VCaP (cell line): ENCODE data around the gene CLDN7.

Source experiments
- H3K27ac ChIP-seq: fragments of 450-650 bp; 2 replicates; pipeline ENCODE4 v1.5.1; 2017
- CTCF ChIP-seq: fragments of 450-650 bp; conservative IDR thresholded peaks from 2 replicates; pipeline ENCODE4 v1.5.1; 2017; ENCODE audit warnings: mild to moderate bottlenecking, moderate library complexity

CLDN7 gene

DNA sequence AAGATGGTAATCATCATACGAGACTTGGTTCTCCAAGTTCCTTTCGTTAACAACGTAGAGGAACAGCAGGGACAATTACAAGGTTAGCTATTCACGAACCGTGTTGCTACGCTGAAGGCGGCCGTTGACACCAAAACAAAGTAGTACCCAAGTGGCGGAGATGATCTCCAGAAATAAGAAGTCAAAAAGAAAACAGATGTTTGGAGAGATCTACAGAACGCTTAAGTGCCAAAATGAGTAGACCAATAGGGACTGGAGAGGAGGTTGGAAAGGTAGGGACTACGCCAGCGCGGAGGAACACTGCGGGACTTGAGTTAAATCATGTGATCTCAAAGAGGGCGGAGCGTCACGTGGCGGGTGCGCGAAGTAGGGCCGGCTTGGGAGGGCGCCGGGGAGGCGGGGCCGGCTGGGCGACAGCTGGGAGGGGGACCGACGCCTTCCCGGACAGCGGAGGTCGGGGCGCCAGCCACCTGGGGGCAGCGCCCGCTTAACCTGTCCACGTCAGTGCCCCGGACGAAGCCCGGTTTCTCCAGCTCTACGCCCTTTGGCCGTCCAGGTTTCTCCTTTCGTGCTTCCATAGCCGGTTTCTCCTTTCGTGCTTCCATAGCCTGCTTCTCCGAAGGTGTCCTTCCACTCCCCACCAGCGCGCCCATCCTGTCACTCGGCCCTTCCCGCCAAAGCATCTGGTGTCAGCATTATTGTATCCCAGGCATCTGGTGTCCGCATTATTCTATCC lies 19.4 kb downstream of the CLDN7 start:
- peak overlapping the region; percentile 92 for H3K27ac ChIP-seq
- TF ChIP-seq CTCF = no peak

DNA sequence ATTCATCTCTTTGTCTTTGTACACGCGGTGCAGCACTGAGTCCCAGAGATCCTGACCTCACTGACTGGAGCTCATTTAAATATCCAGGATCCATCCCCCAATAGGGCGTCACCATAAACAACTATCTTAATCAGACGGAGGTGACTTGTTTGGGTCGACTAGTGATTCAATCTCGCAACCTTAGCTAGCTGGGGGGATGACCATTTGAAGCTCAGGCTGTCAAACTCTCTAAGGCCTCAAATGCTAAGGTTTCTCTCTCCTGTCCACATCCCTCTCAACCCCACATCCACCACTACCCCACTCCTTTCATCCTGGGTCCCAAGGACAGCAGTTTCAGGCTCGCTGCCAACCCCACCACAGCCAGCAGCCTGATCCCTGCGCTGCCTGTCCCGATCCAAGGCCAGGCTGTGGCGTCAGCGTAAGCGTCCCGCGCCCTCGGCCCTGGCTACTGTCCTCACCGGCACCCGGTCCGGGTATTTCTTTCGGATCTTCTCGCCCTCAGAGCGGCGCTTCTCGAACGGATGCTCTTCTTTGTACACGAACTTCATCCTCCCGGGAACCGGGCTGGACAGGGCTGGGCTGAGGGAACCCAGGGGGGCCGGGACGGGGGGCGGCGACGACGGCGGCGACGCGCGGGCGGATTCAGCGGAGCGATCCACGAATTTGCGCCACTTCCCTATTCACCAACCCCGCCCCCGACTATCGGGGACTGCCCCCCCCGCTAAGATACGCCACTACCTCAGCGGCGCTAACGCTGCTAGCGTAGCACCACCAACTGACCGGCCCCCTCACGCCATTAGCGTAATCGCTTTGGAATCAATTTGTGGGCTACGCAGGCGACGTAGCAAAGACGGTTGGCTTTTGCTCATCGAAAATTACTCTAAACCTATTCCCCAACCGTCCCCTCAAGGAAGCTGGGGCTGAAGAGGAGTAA lies 20.2 kb downstream of the CLDN7 start, which contains the start of gene GABARAP:
Gene GABARAP, minus strand, starts transcription at position 667 of the 934 bp plus-strand sequence. Its CDS starts 119 bp downstream, at position 548.
- peak within 1 kb of the TSS; percentile 92 for H3K27ac ChIP-seq
- TF ChIP-seq CTCF = no peak

- peak overlapping the region; percentile 92 for H3K27ac ChIP-seq
- TF ChIP-seq CTCF = no peak
Measured at GRCh38 chr17:7241090-7241733, 21.1 kb downstream of the CLDN7 start.

DNA sequence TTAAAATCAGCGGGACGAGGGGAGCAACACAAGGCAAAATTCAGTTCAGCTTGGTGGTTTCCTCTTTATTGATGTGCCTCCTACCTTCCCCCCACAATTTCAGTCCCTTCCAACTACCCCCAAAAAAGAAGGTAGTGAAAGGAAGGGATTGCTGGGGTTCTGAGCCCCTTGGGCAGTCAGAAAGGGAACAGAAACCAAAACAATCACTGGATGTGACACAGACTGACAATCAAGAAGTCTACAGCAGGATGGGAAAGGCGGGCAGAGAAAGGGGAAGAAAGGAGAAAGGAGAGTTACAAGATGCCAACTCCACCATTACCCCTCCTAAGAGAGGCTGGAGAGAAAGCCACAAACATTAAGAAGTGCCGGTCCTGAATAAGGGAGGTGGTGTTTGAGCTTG lies 21.9 kb downstream of the CLDN7 start:
- H3K27ac ChIP-seq = peak overlapping the region; percentile 92
- TF ChIP-seq CTCF = no peak

- peak within 1 kb of the TSS; percentile 92 for H3K27ac ChIP-seq
- no peak for TF ChIP-seq CTCF
Measured at GRCh38 chr17:7239091-7240027, 22.9 kb downstream of the CLDN7 start, which contains the start of gene PHF23. PHF23 (minus strand) TSS chr17:7239457; CDS start chr17:7239279, 178 bp downstream.

- TF ChIP-seq CTCF = no peak
- peak overlapping the region; percentile 81 for H3K27ac ChIP-seq
Measured at GRCh38 chr17:7238420-7239090, 23.7 kb downstream of the CLDN7 start.
